IMR-90 (cell line): ENCODE measurements around the gene DCDC2.

Experiments used
- BHLHE40 ChIP-seq: fragments of 150-350 bp; IDR thresholded peaks from 2 replicates; pipeline ENCODE4 v1.6.1; 2016; ENCODE audit warnings: mild to moderate bottlenecking, low read depth, low read length
- FOS ChIP-seq: fragments of 150-350 bp; IDR thresholded peaks from 2 replicates; pipeline ENCODE4 v1.6.1; 2016; ENCODE audit warnings: low read depth, low read length
- MAFK ChIP-seq: IDR thresholded peaks from 2 replicates; pipeline ENCODE4 v1.6.1; 2012; ENCODE audit warnings: low read depth, low read length, improper control_type of control experiment
- NFE2L2 ChIP-seq: fragments of 150-350 bp; IDR thresholded peaks from 2 replicates; pipeline ENCODE4 v1.6.1; 2016; ENCODE audit warnings: low read depth, mild to moderate bottlenecking, low read length
- POLR2A ChIP-seq: IDR thresholded peaks from 2 replicates; pipeline ENCODE4 v1.6.1; 2012; ENCODE audit warnings: mild to moderate bottlenecking, low read depth, low read length
- RAD21 ChIP-seq: IDR thresholded peaks from 2 replicates; pipeline ENCODE4 v1.6.1; 2012; ENCODE audit warnings: low read length, improper control_type of control experiment
- RFX5 ChIP-seq: IDR thresholded peaks from 2 replicates; pipeline ENCODE4 v1.8.0; 2012; ENCODE audit warnings: low read depth, mild to moderate bottlenecking, low read length, moderate library complexity
- SMC3 ChIP-seq: fragments of 150-350 bp; IDR thresholded peaks from 2 replicates; pipeline ENCODE4 v1.6.1; 2016; ENCODE audit warnings: low read depth, mild to moderate bottlenecking, antibody characterized with exemption, low read length, moderate library complexity
- TF ChIP-seq, protein P1 (sequence below): conservative IDR thresholded peaks from 2 replicates; pipeline ENCODE4 v1.5.1; 2012; ENCODE audit warnings: mild to moderate bottlenecking, low read depth, low read length, improper control_type of control experiment
- TF ChIP-seq, protein P2 (sequence below): fragments of 150-350 bp; IDR thresholded peaks from 2 replicates; pipeline ENCODE4 v1.6.1; 2017; ENCODE audit warnings: mild to moderate bottlenecking, antibody characterized with exemption, low read length, low read depth
- TF ChIP-seq, protein P3 (sequence below): fragments of 150-350 bp; IDR thresholded peaks from 2 replicates; pipeline ENCODE4 v1.6.1; 2016; ENCODE audit warnings: low read depth, mild to moderate bottlenecking, low read length, moderate library complexity, borderline replicate concordance

DNA sequence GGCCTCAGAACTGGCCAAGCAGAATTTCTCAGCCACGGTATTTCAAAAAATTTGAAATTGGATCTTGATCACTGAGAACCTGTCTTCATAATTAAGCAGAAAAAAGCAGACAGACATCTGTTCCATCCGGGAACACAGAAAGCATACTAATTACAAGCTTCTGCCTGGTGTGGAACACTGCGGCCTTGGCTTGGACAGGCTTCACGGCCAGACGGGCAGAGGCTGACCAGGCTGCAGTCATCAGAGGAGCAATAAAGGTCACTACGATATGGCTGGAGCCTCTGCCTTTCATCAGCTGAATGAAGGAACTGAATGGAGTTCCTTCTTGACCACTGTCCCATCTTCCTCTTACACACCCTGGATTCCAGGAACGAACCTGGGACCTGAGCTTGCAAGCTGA is 235.7 kb downstream of the DCDC2 start:
- TF ChIP-seq, protein P1, sequence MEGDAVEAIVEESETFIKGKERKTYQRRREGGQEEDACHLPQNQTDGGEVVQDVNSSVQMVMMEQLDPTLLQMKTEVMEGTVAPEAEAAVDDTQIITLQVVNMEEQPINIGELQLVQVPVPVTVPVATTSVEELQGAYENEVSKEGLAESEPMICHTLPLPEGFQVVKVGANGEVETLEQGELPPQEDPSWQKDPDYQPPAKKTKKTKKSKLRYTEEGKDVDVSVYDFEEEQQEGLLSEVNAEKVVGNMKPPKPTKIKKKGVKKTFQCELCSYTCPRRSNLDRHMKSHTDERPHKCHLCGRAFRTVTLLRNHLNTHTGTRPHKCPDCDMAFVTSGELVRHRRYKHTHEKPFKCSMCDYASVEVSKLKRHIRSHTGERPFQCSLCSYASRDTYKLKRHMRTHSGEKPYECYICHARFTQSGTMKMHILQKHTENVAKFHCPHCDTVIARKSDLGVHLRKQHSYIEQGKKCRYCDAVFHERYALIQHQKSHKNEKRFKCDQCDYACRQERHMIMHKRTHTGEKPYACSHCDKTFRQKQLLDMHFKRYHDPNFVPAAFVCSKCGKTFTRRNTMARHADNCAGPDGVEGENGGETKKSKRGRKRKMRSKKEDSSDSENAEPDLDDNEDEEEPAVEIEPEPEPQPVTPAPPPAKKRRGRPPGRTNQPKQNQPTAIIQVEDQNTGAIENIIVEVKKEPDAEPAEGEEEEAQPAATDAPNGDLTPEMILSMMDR: no peak
- TF ChIP-seq, protein P2, sequence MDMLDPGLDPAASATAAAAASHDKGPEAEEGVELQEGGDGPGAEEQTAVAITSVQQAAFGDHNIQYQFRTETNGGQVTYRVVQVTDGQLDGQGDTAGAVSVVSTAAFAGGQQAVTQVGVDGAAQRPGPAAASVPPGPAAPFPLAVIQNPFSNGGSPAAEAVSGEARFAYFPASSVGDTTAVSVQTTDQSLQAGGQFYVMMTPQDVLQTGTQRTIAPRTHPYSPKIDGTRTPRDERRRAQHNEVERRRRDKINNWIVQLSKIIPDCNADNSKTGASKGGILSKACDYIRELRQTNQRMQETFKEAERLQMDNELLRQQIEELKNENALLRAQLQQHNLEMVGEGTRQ: no peak
- TF ChIP-seq BHLHE40 (no peak), MAFK (no peak), RAD21 (no peak), SMC3 (no peak), POLR2A (no peak), NFE2L2 (no peak), RFX5 (no peak), FOS (no peak)
- TF ChIP-seq, protein P3, sequence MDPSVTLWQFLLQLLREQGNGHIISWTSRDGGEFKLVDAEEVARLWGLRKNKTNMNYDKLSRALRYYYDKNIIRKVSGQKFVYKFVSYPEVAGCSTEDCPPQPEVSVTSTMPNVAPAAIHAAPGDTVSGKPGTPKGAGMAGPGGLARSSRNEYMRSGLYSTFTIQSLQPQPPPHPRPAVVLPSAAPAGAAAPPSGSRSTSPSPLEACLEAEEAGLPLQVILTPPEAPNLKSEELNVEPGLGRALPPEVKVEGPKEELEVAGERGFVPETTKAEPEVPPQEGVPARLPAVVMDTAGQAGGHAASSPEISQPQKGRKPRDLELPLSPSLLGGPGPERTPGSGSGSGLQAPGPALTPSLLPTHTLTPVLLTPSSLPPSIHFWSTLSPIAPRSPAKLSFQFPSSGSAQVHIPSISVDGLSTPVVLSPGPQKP: no peak
